AG04449 (cell line): Measurements from ENCODE around the gene RHOG.

Experiments used
- CTCF ChIA-PET: fragments of 350-600 bp; formaldehyde crosslinking; extraction: SDS; loops from one replicate; lab custom pipeline; 2021; ENCODE audit warnings: antibody characterized with exemption; lab: Yijun Ruan, JAX
- POLR2A ChIA-PET: fragments of 400-600, 350-600 bp; formaldehyde crosslinking; extraction: SDS; loops from one replicate; lab custom pipeline; 2020; ENCODE audit warnings: antibody characterized with exemption, inconsistent platforms; lab: Yijun Ruan, JAX
- DNase-seq: peaks from one replicate; pipeline ENCODE4 v3.0.0-alpha.2; 2010; ENCODE audit warnings: low read depth, low spot score
- H3K4me3 ChIP-seq: 2 replicates; pipeline ENCODE4 v1.5.1; 2011; ENCODE audit warnings: low read depth, mild to moderate bottlenecking, control low read depth, low read length
- CTCF ChIP-seq: IDR thresholded peaks from one replicate; pipeline ENCODE4 v1.5.1; 2011; ENCODE audit warnings: mild to moderate bottlenecking, moderate library complexity, low read length, control low read depth, inconsistent platforms; ENCODE audit not compliant: insufficient read depth; ENCODE audit errors: missing control alignments

The RHOG gene

GRCh38 chr11:3831378-3832239 is 9.2 kb downstream of the RHOG start:
- POLR2A ChIA-PET = no interaction called here
- no peak for TF ChIP-seq CTCF
- CTCF ChIA-PET = interaction anchor here (0.9 to 27.1 kb wide), 4 partner anchors 16 to 227 kb away, joined by 3 to 1868 read pairs (median 168); partner anchors contain the start of genes PGAP2, RHOG and STIM1
- no peak for DNase-seq
- no peak overlapping the region for H3K4me3 ChIP-seq

GRCh38 chr11:3830730-3831129 is 10.0 kb downstream of the RHOG start:
- no peak overlapping the region for H3K4me3 ChIP-seq
- CTCF ChIA-PET = interaction anchor here (1.1 to 27.1 kb wide), 3 partner anchors 17 to 228 kb away, joined by 3 to 1868 read pairs (median 332); partner anchors contain the start of genes RHOG and STIM1
- no peak for TF ChIP-seq CTCF
- POLR2A ChIA-PET = interaction anchor here (1.2 kb wide), 1 partner anchor 8 kb away, joined by 3 read pairs; no protein-coding TSS in a partner anchor
- no peak for DNase-seq

- no peak overlapping the region for H3K4me3 ChIP-seq
- POLR2A ChIA-PET = interaction anchor here (1.2 kb wide), 1 partner anchor 9 kb away, joined by 3 read pairs; no protein-coding TSS in a partner anchor
- TF ChIP-seq CTCF = no peak
- CTCF ChIA-PET = interaction anchor here (17.5 to 27.1 kb wide), 2 partner anchors 18 to 229 kb away, joined by 332 to 1868 read pairs; partner anchors contain the start of genes RHOG and STIM1
- no peak for DNase-seq
Measured at GRCh38 chr11:3830088-3830487, 10.7 kb downstream of the RHOG start.

GRCh38 chr11:3827434-3828186 is 13.1 kb downstream of the RHOG start:
- POLR2A ChIA-PET = no interaction called here
- TF ChIP-seq CTCF = no peak
- DNase-seq = no peak
- H3K4me3 ChIP-seq = no peak overlapping the region
- CTCF ChIA-PET = interaction anchor here (1.4 to 1.5 kb wide), 2 partner anchors 14 to 21 kb away, joined by 4 read pairs; no protein-coding TSS in a partner anchor

- no peak overlapping the region for H3K4me3 ChIP-seq
- CTCF ChIA-PET = interaction anchor here (1.0 to 1.9 kb wide), 5 partner anchors 12 to 23 kb away, joined by 3 to 7 read pairs (median 4); no protein-coding TSS in a partner anchor
- POLR2A ChIA-PET = no interaction called here
- TF ChIP-seq CTCF = no peak
- DNase-seq = no peak
Measured at GRCh38 chr11:3826721-3827120, 14.0 kb downstream of the RHOG start.
